GM21390 (cell line): ENCODE measurements around the gene POLN.
A peak's percentile ranks its signal among the peaks of the same experiment; 100 is the strongest.

Experiments
- ATAC-seq: cut with Tn5 transposase; IDR thresholded peaks from one replicate; pipeline ENCODE4 v1.9.1; 2021; ENCODE audit not compliant: unreplicated experiment

The POLN gene

GRCh38 chr4:2264481-2265041, 22.6 kb upstream of the POLN start:
- ATAC-seq = no peak

DNA sequence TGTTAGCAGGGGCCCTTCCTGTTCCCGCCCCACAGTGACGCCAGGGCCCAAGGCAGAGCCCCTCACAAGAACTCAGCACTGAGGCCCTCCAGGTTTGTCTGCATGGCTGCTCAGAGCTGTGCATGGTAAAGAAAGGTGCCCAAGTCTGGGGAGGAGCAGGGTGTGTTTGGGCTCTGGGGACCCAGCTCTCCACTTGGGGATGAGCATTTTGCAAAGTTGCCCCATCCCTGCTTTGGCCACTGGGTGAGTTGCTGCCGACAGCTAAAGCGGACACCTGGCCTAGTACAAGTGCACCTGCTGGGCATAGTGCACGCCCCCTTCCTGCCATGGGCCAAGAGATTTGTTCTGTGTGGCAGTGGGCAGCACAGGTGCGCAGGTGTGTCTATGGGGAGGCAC, 22.0 kb upstream of the POLN start:
- ATAC-seq = no peak

DNA sequence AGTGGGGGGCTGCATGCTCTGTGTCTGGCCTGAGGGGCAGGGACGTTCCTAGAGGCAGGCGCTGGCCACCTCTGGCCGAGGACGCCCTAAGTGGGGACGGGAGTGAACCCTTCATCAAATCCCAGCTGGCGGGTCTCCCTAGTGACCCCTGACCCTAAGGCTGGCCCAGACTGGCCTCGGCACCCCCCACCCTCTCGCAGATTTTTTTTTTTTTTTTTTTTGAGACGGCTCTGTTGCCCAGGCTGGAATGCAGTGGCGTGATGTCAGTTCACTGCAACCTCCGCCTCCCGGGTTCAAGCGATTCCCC, 21.0 kb upstream of the POLN start:
- ATAC-seq = no peak

DNA sequence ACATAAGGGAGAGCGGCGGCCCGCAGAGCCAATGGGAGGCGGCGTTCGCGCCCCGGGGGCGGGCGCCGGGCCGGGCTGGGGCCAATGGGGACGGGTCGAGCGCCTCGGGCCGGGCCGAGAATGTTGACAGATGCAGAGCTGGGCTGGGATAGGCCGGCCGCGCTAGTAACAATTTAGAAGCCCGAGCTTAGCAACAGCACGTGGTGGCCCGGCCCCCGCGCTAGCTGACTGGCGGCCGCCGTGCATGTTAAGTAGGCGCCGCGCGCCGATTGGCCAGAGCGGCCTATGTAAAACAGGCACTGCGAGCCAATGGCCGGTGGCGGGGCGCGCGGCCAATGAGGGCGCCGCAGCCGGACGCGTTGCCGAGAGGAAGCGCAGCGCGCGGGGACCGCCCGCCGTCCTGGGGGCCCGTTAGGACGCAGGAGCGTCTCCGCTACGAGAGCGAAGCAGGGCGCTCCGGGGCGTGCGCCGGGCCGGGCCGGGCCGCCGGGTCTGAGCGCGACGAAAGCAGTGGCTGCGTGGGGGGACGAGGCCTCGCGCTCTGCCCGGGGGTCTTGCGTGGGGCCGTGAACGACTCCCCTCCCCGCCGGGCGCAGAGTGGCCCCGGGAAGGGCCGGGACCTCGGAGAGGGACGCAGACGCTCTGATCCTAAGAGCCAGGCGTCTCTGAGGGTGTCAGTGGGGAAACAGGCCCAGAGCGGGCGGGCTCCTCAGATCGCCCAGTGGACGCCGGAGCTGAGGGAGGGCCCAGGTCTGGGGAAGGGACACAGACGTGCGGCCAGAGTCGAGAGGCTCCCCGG, 20.4 kb upstream of the POLN start:
- peak; percentile 84 for ATAC-seq

GRCh38 chr4:2261853-2262144, 19.9 kb upstream of the POLN start, which contains the start of gene MXD4:
Gene MXD4, minus strand, starts transcription at chr4:2262109. Its CDS starts 129 bp downstream, at chr4:2261980.
- ATAC-seq = peak; percentile 2

DNA sequence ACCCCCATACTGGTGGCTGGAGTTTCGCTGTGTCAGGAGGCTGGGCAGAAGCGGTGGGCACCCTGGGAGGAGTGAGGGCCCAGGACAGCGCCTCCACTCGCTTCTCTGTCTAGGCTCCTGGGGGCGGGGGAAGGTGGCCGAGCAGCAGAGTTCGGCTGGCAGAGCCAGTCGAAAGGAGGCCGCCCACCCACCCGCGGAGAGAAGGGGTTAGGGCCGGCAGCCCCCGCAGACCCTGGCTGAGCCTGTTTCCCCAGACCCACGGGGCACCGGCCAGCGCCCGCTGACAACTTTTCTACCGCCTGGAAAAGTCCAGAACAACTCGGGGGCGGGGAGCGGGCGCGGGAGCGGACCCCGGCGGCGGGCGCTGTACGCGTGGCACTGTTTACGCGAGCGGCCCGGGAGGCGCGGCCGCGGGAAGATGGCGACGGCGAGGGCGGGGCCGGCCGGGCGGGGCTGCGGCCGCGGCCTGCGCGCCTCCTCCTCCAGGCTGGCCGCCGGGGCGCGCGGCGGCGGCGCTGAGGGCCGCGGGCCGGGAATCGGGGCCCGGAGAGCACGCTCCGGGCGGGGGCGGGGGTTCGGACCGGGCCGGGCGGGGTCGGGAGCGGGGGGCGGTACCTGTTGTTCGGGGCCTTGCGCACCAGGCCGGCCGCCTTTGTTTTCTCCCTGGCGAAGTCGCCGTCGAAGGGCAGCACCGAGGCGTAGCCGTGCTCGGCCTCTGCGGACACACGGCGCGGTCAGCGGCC, 19.4 kb upstream of the POLN start:
- peak; percentile 22 for ATAC-seq

DNA sequence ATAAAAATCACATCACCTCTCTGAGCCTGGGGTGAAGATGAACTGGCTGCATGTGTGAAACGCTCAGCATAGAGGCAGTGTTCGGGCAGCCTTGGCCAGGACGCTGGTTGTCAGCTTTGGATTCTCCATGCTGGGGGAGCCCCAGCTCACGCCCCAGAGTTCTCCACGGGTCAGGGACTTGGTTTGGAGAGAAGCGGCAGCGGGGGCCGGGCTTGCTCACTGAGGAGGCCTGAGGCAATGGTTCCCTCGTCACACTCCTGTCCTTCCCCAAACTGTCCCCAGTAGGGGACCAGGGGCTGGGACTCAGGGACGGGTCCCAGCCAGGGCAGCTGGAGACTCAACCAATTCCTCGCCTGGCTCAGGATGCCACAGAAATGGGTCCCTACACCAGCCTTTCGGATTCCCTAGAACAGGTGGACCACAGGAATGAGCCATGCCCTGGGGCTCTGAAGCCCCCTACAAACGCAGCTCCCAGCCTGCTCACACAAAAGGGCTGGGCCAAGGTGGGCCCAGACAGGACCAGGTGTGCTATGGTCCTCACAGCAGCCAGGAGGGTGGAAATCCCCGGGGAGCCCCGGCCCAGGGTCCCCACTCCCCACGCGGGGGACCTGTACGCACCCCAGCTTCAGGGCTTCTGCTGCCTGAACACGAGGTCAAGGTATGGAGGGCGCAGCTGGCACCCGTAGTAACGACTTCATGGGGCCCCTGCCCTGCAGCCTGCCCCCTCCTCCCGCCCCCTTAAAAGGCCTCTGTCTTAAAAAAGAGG, 18.6 kb upstream of the POLN start:
- ATAC-seq = no peak

DNA sequence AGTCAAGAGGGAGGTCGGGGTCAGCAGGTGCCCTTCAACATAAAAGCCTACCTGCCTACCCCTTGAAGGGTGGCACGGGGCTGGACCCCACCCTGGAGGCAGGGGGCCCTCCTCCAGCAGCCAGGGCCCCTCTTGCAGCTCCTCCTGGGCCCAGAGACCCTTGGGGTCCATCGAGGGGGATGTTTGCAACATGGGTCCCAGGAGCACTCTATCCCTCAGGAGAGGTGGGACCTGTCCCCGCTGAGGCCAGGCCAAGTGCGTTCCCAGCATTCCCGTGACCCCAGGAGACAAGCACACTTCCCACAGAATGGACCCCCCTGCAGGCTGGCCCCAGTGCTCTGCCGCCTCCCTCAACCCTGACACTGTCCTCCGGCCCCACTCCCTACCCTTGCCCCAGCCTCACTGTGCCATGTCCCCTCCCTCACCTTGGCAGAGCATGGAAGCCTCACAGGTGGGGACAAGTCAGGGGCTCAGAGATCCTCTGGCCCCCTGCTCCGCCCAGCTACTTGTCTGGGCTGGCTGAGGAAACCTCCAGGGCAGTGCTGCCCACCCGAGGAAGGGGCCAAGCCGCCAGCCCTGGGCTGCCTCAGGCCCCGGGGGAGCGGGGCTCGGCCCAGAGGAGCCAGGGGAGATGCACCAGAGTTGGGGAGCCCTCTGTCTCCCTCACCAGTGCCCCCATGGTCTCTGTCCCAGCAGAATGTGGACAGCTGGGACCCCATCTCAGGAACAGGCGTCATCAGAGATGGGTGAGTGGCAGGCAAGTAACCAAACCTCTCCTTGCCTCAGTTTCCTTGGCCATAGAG, 17.8 kb upstream of the POLN start:
- no peak for ATAC-seq

- ATAC-seq = no peak
Measured at GRCh38 chr4:2259036-2259540, 17.2 kb upstream of the POLN start.

- ATAC-seq = no peak
Measured at GRCh38 chr4:2258091-2259035, 16.4 kb upstream of the POLN start.

DNA sequence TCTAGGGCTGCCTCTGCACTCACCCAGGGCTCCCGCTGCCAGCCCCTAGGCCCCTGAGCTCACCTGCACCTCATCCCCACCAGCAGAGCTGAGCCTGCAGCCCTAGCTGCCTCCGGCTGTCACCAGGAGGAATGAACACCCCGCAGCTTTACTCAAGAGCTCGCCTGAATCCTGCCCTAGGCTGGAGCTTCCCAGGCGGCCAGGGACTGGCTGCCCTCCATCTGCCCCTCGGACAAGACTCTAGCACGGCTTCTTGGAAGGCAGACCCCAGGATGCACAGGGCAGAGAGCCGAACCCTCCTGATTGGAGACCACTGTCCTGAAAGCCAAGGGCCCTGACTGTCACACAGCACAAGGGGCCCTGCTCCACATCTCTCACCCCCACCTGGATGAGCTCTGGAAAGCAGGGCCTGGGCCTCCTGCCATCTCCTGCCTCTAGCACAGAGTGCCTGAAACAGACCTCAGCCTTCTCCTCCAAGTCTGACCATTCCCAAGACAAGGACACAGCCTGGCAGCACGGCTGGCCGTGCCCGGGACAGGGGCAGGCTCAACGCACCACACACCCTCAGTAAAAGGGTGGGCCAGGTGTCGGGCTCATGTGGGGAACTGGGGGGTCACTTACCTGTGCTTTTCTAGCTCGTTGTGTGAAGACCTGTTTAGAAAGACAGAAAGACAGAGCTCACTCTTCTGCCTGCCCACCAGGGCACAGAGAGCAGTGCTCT, 15.6 kb upstream of the POLN start:
- no peak for ATAC-seq

- no peak for ATAC-seq
Measured at GRCh38 chr4:2256781-2257191, 14.9 kb upstream of the POLN start.

DNA sequence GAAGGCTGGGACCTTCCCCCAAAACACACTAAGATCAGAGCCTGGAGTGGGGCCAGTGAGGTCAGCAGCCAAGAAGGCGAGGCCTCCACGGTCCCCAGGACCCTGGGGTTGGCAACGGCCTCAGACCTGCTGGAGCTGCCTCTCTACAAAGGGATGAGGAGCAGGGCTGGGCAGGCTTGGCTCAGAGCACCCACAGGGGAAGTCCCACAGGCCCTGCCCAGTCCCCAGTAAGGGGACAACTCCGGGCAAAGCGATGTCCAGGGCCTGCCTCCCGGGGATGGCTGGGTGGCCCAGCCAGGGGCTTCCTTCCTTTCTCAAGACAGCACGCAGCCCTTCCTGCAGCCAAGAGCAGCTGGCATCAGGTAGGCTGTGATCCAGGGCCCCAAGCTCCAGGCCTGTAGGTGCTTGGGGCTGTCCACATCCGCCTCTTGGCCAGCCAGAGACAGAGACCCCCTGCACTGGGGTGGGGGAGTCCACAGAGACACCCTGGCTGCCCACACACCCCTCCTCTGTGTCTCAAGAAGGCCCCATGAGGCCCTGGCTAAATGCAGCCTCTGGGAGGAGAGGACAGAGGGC, 14.3 kb upstream of the POLN start:
- ATAC-seq = no peak

GRCh38 chr4:2255501-2256155, 13.7 kb upstream of the POLN start:
- ATAC-seq = no peak

- no peak for ATAC-seq
Measured at GRCh38 chr4:2254665-2255500, 13.0 kb upstream of the POLN start.

DNA sequence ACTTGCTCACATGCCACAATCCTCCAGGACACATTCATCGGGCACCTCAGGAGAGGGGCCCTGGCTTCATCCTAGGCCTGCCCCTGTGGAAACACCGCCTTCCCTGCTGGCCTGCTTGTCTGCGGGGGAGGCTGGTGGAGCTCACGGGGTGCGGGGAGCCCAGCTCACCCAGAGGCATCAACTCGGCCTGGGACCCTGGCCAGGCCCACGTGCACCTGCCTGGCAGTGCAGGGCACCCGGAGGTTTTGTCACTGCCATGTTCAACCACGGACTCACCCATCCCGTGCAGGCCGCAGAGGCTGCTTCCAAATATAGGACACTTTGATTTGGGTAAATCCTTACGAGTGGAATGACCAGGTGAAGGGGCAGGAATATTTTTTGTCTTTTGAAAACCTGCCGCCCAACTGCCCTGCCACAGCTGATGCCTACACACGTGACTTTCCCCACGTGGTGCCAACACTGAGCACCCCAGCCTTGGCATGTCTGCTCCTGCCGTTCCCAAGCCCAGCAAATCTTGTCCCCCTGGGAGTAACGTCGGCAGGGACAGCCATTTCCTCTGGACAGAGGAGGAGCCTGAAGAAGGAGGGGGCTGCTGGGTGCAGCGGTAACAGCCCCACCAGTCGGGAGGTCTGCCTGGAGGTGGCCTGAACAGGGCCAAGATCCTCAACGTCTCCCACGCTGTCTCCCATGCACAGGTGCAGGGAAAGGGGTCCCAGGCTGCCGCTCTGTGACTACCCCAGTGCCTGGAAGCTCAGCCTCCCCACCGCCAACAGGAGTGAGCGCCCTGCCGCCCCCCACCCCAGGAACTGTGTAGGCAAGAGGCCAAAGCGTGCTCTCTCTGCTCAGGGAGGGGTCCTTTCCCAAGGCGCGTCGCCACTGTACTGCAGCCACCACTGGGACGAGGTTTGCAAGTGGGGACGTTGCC, 11.5 kb upstream of the POLN start:
- ATAC-seq = no peak
